GM21529 (cell line): ENCODE measurements around the gene BHLHA9.

ENCODE experiments used
- ATAC-seq: cut with Tn5 transposase; IDR thresholded peaks from one replicate; pipeline ENCODE4 v1.9.1; 2021; ENCODE audit not compliant: unreplicated experiment

The BHLHA9 gene

DNA sequence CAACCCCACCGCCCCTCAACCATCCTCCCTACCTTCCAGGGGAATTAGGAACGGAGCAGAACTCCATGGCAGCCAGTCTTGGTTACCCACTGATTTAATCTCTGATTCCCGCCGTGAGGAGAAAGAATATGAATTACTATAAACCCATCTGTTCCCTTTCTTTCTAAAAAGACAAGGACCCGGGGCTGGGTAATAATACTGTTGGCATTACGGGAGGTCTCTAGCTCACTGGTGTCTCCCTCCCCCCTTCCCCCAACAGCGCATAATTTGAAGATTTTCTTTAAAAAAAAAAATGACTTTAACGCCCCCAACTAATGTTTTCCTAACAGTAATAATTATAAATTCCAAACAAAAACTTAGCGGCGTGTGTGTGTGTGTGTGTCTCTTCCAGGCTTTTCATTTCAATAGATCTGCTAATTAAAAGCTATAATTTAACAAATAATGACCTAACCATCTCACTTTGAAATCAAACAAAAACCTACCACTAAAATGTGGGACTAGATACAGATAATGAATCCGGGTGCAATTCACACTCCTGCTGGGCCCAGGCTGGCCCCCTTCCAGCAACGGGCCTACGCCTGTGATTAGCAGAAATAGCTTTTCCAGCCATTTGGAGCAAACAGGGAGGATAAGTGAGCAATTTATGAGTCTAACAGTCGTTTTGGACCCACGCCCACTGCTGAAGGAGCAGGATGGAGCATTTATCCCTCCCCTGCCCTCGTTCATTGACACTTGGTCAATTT lies 18.2 kb upstream of the BHLHA9 start:
- ATAC-seq = no peak

DNA sequence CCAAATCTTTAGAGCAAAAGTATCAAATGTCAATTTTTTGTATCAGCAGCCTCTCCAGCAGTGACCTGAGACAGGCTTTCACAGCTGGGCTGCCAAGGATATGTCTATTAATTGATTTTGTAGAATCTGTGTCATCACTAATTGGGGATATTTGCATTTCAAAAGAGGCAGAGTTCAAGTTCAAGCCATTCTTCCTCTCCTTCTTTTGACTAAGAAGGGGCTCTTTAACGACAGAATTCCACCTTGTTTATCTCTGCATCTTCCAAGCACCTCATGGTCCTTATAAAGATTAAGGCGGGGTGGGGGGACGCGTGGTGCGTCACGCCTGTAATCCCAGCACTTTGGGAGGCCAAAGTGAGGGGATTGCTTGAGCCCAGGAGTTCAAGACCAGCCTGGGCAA lies 15.2 kb upstream of the BHLHA9 start:
- no peak for ATAC-seq

DNA sequence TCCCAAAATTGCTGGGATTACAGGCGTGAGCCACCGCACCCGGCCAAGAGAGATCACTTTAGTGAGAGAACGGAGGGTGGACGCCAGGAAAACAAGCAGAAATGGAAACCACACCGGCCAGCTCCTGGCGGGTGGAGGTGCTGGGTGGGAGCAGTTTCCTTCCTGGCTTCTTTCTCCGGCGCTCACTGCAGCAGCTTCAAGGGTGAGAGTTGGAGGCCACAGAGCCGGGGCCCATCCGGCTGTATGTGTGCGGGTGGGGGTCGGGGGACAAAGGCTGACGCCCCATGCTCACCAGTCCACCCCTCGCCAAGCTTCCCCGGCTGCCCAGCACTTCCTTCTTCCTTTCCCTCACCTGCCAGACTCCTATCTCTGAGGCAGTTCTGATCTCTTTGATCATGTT lies 13.5 kb upstream of the BHLHA9 start:
- no peak for ATAC-seq

DNA sequence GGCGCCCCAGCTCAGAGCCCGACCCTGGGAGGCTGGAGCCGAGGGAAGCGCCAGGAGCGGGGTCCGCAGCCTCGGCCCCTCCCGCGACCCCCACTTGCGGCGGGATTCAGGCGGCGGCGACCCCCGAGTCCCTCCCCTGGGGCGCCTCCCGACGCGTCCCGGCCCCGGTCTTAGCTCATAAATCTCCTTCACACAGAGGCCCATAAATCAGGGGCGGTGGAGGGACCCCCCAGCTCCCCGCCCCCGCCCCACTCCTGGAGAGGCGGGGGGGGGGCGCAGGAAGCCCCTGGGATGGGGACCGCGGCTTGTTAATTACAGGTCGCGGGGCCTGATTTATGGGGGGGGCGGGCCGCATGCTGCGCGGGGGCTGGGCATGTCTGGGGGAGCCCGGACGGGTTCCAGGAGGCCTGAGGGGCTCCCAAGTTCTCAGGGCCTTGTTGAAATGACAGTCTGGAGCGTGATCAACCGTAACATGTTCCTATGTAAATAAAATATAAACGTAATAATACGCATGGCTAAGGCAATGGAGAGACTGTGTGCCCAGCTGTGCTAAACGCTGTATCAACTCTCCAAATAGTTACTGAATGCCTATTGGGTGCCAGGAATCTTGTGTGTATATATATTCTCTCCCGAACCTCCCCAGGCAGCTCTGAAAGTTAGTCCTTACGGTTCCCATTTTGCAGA lies 10.0 kb upstream of the BHLHA9 start:
- no peak for ATAC-seq

DNA sequence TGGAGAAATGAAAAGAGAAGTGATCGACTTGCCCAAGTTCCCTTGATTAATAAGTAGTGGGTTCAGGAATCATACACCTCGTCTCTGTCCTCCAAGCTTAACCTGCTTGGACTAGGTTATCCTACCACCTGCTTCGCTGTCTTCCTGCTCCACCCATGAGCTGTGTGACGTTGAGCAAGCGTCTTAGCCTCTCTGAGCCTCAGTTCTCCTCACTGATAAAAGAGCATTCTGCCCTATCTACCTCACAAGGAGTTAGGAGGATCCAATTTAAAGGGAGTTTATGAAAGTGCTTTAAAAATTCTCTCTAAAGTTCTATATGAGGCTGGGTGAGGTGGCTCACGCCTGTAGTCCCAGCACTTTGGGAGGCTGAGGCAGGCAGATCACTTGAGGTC lies 9.5 kb upstream of the BHLHA9 start:
- ATAC-seq = no peak

DNA sequence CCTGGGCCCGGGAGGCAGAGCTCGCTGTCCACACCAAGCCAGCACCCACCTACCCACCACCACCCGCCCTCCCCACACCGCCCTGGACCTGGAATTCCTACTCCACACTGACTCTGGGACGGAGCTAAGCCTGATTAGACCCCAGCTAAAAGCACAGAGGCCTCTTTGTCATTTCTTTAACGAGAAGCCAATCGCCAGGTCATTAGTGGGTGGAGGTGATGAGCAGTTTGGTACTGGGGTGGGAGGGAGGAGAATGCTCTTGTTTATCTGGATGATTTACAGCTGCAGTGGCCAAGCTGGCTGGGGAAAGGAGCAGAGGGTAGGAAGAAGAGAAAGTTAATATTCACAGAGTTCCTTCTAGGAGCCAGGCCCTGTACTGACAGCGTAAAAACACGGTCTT lies 6.0 kb upstream of the BHLHA9 start:
- ATAC-seq = no peak

DNA sequence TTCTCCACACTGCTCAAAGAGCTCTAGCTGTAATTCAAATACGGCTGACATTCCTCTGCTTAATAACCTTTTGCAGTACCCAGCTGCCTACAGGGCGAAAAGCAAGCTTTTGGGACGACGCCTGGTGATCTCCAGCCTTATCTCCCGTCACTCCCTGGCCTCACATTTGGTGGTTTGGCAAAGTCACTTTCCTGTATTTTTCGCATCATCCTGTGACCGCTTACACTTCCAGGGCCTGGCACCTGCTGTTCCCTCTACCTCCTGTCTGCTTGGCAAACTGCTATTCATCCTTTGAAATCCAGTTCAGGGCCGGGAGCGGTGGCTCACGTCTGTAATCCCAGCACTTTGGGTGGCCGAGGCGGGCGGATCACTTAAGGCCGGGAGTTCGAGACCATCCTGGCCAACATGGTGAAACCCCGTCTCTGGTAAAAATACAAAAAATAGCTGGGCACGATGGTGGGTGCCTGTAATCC lies 2.7 kb upstream of the BHLHA9 start:
- ATAC-seq = no peak

DNA sequence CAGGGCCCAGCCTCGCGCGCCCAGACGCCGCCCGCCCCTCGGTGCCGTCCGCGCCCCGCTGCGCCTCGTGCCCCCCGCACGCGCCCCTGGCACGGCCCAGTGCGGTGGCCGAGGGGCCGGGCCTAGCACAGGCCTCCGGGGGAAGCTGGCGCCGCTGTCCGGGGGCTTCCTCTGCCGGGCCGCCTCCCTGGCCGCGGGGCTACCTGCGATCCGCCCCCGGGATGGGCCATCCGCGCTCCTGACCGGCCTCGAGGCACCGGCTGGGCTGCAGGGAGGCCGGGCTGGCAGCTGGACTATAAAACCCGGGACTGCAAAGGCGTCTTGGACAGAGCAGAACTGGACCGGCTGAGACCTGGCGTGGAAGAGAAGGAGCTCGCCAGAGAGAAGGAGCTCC lies 783 bp downstream of the BHLHA9 start:
- ATAC-seq = no peak

DNA sequence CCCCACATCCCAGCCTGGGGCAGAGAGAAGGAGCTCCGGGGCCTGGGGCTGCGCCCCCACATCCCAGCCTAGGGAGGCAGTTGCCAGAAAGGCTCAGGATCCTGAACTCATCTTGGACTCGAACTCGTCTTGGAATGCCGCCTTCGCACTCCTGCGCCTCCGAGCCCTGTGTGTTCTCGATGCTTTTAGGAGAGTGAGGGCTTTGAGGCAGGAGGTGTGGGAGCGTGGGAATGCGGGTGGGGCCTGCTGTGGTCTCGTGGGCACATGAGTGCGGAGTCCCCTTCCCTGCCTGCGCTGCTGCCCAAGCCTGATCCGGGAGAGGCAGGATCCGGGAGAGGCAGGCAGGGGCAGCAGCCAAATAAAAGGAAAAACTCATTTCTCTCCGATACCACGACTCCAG lies 1.2 kb downstream of the BHLHA9 start:
- ATAC-seq = no peak

DNA sequence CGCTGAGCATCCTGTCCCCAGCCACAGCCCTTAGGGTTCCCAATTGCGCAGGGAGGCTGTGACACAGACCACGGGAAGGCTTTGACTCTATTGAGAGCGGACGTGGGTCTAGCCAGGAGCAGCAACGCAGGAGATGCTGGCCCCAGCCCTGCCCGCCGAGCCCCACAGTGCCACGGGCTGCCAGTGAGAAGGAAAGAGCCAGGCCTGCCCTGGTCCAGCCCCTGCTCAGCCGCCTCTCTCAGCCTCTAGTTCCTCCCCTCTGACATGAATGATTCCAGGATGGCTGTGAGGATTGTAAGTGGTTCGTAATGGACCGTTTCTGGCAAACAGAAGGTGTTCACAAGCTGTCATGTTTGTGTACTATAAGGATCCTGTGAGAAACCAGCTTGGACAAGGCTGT lies 2.5 kb downstream of the BHLHA9 start:
- ATAC-seq = no peak

DNA sequence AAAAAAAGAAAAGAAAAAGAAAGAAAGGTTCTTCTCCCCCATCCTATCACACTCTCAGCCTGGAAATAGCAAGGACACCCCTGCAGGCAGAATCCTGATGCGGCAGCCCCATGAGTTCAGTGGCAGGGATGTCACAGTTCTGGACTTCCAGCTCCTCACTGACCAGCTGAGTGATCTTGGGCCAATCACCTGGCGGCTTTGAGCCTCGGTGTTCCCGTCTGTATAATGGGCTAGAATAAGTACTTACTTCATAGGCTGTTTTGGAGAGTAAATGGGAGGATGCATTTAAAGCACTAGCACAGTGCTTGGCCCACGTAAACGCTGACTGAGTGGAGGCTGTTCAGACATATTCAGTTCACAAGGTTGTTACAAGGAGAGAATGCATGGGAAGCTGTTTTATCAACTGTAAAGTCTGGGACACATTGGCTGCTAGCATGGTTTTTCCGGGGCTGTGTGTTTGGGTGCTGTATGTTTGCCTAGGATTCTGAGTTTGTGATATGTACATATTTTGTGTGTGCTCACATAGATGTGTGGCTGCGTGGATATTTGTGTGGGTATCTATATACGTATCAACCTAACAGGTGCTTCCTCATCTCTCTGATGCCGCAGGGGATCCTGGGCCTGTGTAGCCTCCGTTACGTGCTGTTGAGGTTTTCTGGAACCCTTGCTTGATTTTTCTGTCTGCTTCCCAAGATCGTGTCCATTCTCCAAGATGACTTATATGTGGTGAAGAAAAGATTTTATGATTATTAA lies 3.4 kb downstream of the BHLHA9 start:
- no peak for ATAC-seq

DNA sequence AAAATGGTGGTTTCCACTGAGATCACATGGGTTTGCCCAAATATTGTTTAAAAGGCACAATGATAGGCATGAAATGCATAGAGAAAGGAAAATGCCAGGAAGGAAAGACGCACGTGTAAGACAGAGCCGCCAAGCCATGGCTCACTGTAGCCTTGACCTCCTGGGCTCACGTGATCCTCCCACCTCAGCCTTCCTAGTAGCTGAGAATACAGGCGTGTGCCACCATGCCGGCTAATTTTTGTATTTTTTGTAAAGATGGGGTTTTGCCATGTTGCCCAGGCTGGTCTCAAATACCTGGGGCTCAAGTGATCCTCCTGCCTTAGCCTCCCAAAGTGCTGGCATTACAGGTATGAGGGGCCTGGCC lies 4.0 kb downstream of the BHLHA9 start:
- no peak for ATAC-seq

DNA sequence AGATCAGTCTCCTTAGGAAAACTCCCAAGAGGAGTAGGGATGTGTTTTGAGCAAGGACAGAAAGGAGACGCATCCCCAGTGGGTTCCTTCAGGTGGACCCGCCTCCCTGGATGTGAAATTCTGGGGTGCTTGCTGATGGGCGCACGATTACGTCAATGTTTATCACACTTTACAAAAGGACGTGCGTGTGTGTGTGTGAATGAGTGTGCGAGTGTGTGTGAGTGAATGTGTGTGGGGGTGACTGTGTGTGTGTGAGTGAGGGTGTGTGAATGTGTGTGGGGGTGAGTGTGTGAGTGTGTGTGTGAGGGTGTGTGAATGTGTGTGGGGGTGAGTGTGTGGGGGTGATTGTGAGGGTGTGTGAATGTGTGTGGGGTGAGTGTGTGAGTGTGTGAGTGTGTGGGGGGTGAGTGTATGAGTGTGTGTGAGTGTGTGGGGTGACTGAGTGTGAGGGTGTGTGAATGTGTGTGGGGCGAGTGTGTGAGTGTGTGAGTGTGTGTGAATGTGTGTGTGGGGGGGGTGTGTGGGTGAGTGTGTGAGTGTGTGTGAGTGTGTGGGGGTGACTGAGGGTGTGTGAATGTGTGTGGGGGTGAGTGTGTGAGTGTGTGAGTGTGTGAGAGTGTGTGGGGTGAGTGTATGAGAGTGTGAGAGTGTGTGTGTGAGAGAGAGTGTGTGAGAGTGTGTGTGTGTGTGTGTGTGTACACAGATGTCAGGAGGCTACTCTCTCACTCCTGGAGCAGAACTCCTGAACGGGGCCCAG lies 5.1 kb downstream of the BHLHA9 start:
- no peak for ATAC-seq

DNA sequence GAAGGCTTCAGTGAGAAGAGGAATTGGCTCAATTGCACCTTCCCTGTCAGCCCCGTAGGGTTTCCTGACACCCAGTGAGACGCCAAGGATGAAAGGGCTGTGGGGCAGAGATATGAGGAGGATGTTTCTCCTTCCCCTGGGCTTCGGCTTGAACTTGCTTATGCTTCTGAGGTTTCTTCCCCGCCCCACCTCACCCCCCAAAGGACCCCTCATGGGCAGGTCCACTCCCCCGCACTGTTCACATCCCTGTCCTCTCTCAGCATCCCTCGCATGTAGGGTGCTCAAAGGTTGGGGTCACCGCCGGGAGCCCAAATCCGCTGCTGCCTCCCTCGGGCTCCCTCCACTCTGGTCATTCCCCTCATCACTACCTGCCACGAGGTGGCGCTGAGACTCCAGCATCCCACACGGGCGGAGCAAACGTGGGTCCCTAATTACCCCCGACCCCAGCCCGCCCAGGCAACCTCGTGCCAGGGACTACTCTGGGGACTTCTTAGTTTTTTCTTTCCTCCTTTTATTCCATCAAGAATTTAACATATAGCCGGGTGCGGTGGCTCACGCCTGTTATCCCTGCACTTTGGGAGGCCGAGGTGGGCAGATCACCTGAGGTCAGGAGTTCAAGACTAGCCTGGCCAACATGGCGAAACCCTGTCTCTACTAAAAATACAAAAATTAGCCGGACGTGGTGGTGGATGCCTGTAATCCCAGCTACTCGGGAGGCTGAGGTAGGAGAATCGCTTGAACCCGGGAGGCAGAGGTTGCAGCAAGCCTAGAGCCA lies 5.9 kb downstream of the BHLHA9 start:
- no peak for ATAC-seq

DNA sequence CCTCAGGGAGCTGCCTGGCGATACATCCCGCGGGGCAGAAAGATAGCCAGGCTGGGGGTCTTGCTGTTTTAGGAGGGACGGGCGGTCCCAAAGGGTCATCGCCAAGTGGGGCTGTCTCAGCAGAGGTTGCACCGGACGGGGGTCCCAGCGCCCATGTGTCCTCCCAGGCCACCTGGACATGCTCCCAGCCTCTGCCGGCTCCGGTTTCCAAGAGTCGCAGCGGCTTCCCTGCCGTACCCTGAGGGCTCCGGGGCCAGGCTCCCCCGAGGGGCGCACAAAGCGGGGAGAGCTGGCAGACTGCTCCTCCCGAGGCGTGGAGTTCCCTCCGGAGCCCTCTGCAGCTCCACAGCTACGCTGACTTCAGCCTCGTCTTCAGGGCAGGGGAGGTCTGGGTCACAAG lies 10.4 kb downstream of the BHLHA9 start:
- ATAC-seq = no peak

DNA sequence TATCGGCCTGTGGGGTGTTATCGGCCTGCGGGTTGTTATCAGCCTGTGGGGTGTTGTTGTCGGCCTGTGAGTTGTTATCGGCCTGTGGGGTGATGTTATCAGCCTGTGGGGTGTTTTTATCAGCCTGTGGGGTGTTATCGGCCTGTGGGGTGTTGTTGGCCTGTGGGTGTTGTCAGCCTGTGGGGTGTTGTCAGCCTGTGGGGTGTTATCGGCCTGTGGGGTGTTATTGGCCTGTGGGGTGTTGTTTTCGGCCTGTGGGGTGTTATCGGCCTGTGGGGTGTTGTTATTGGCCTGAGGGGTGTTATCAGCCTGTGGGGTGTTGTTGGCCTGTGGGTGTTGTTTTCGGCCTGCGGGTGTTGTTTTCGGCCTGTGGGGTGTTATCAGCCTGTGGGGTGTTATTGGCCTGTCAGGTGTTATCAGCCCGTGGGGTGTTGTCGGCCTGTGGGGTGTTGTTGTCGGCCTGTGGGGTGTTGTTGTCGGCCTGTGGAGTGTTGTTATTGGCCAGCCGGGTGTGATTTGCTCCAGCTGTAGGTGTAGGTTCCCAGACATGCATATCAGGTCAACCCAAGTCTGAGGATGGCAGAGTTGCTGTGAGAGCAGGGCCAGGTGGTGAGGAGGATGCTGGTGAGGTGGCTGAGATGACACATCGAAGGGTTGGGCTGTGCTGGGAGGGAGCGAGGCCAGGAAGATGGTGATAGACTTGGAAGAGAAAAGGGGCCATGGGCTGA lies 16.3 kb downstream of the BHLHA9 start:
- no peak for ATAC-seq

DNA sequence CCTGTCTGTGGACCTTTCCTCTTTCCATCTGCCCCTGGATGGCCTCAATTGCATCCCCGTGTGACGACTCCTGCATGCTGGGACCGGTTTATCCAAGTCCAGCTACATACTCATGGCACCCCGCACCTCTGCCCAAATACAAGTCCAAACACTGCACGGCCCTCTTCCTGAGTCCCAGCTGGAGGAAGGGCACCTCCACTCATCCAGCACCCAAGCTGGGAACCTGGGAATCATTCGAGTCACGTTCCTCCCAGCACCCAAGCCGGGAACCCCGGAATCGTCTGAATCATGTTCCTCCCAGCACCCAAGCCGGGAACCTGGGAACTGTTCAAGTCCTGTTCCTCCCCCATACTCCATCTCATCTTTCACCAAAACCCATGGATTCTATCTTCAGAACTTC lies 19.5 kb downstream of the BHLHA9 start:
- ATAC-seq = no peak

DNA sequence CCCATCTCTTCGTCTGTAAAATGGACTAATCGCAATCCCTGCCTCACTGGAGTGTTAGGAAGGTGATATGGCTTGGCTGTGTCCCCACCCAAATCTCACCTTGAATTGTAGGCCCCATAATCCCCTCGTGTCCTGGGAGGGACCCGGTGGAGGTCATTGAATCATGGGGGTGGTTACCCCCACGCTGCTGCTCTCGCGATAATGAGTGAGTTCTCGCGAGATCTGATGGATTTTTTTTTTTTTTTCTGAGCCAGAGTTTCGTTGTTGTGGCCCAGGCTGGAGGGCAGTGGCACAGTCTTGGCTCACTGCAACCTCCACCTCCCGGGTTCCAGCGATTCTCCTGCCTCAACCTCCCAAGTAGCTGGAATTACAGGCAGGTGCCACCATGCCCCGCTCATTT lies 20.4 kb downstream of the BHLHA9 start:
- no peak for ATAC-seq

DNA sequence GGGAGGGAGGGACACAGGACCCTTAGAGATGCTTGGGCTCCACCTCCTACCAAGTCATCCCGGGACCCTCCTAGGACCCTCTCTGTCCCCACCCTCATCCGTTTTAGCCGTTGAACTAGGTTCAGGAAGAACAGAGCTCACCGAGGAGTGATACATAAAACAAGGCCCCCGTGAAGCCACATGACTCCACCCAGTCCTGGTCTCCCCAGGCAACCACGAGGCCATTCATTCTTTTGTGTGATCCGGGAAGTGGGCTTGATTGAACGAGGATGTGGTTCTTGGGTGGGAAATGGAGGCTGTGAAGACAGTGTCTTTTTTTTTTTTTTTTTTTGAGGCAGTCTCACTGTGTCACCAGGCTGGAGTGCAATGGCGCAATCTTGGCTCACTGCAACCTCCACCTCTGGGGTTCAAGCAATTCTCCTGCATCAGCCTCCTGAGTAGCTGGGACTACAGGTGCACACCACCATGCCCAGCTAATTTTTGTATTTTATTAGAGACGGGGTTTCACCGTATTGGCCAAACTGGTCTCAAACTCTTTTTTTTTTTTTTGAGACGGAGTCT lies 24.0 kb downstream of the BHLHA9 start:
- no peak for ATAC-seq

DNA sequence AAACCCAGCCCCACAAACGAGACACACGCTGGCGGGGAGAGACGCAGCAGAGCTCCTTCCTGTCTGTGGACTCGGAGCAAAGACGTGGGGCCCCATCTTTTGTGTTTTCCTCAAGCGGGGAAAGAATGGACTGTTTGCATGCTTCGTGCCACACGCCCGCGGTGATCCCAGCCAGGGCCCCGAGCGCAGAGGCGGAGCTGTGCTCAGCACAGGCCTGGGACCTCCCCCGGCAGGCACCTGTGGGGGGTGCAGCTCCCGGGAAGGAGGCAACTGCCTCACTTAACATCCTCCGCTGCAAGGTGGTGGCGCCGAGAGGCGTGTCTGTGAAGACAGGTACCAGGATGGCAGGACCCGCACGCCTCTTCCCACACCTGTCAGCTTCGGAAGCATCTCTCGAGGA lies 28.4 kb downstream of the BHLHA9 start:
- no peak for ATAC-seq
